Trophoblast cell (in vitro differentiated cells and primary cell): ENCODE results near the gene GFPT1.

ENCODE experiments used
- DNase-seq, 2 donors: peaks; one replicate each; pipeline ENCODE4 v3.0.0-alpha.2; 2016
- H2AFZ ChIP-seq: 2 replicates; pipeline ENCODE4 v1.6.1; 2013; ENCODE audit warnings: low read length, moderate library complexity, mild to moderate bottlenecking; ENCODE audit not compliant: insufficient read depth, poor library complexity
- H2AK5ac ChIP-seq: 2 replicates; pipeline ENCODE4 v1.6.1; 2013; ENCODE audit warnings: mild to moderate bottlenecking, low read length
- H2BK120ac ChIP-seq: 2 replicates; pipeline ENCODE4 v1.6.1; 2013; ENCODE audit warnings: low read length, mild to moderate bottlenecking, moderate library complexity; ENCODE audit not compliant: insufficient read depth, poor library complexity
- H2BK12ac ChIP-seq: 2 replicates; pipeline ENCODE4 v1.6.1; 2013; ENCODE audit warnings: mild to moderate bottlenecking, low read length, moderate library complexity
- H2BK5ac ChIP-seq: 2 replicates; pipeline ENCODE4 v1.6.1; 2013; ENCODE audit warnings: low read length, low read depth, moderate library complexity, mild to moderate bottlenecking; ENCODE audit not compliant: poor library complexity
- H3K14ac ChIP-seq: 2 replicates; pipeline ENCODE4 v1.6.1; 2013; ENCODE audit warnings: mild to moderate bottlenecking, low read length
- H3K18ac ChIP-seq: 2 replicates; pipeline ENCODE4 v1.6.1; 2013; ENCODE audit warnings: mild to moderate bottlenecking, low read length
- H3K23ac ChIP-seq: 2 replicates; pipeline ENCODE4 v1.6.1; 2013; ENCODE audit warnings: low read length
- H3K27ac ChIP-seq: 2 replicates; pipeline ENCODE4 v1.5.1; 2013; ENCODE audit warnings: low read depth, mild to moderate bottlenecking, inconsistent platforms, low read length, moderate library complexity
- H3K27me3 ChIP-seq: 2 replicates; pipeline ENCODE4 v1.6.1; 2013; ENCODE audit warnings: inconsistent platforms, mild to moderate bottlenecking, low read length, moderate library complexity; ENCODE audit not compliant: insufficient read depth
- H3K36me3 ChIP-seq, 2 experiments: 1 replicate in 1 of 2; 2 replicates in 1 of 2; pipeline ENCODE4 v1.6.1; 2013; ENCODE audit warnings: low read length in 2 of 2, mild to moderate bottlenecking in 2 of 2, moderate library complexity in 1 of 2; ENCODE audit not compliant: insufficient read depth in 2 of 2, control insufficient read depth in 1 of 2
- H3K4ac ChIP-seq: 2 replicates; pipeline ENCODE4 v1.6.1; 2013; ENCODE audit warnings: low read depth, mild to moderate bottlenecking, low read length, moderate library complexity
- H3K4me1 ChIP-seq, 2 experiments: 1 replicate in 1 of 2; 2 replicates in 1 of 2; pipeline ENCODE4 v1.6.1; 2013; ENCODE audit warnings: low read length in 2 of 2, mild to moderate bottlenecking in 2 of 2, moderate library complexity in 1 of 2; ENCODE audit not compliant: insufficient read depth in 2 of 2, control insufficient read depth in 1 of 2
- H3K4me2 ChIP-seq: 2 replicates; pipeline ENCODE4 v1.6.1; 2013; ENCODE audit warnings: inconsistent platforms, mild to moderate bottlenecking, low read length, moderate library complexity
- H3K4me3 ChIP-seq: 2 replicates; pipeline ENCODE4 v1.5.1; 2013; ENCODE audit warnings: mild to moderate bottlenecking, low read depth, low read length, inconsistent platforms
- H3K79me1 ChIP-seq: one replicate; pipeline ENCODE4 v1.6.1; 2013; ENCODE audit warnings: low read length
- H3K79me2 ChIP-seq: 2 replicates; pipeline ENCODE4 v1.6.1; 2013; ENCODE audit warnings: low read length, mild to moderate bottlenecking; ENCODE audit not compliant: control insufficient read depth, insufficient read depth, poor library complexity
- H3K9ac ChIP-seq: 2 replicates; pipeline ENCODE4 v1.6.1; 2013; ENCODE audit warnings: mild to moderate bottlenecking, low read length
- H3K9me3 ChIP-seq: 2 replicates; pipeline ENCODE4 v1.6.1; 2013; ENCODE audit warnings: low read depth, mild to moderate bottlenecking, control low read depth, inconsistent platforms, low read length; ENCODE audit not compliant: insufficient read depth
- H4K12ac ChIP-seq: 2 replicates; pipeline ENCODE4 v1.6.1; 2013; ENCODE audit warnings: low read depth, mild to moderate bottlenecking, low read length, moderate library complexity
- H4K8ac ChIP-seq: 2 replicates; pipeline ENCODE4 v1.6.1; 2013; ENCODE audit warnings: low read depth, mild to moderate bottlenecking, low read length, moderate library complexity
- H4K91ac ChIP-seq: one replicate; pipeline ENCODE4 v1.6.1; 2013; ENCODE audit warnings: low read depth, mild to moderate bottlenecking, low read length, moderate library complexity
- WGBS: extraction: QIAGEN DNeasy Blood & Tissue Kit; methylation state at CpG from one replicate; pipeline ENCODE4 v1.1.7; 2013; ENCODE audit warnings: missing lambda C conversion rate; ENCODE audit not compliant: insufficient read length, insufficient coverage; ENCODE audit errors: extremely low coverage; 5-methylcytosine and 5-hydroxymethylcytosine counted together

The GFPT1 gene

DNA sequence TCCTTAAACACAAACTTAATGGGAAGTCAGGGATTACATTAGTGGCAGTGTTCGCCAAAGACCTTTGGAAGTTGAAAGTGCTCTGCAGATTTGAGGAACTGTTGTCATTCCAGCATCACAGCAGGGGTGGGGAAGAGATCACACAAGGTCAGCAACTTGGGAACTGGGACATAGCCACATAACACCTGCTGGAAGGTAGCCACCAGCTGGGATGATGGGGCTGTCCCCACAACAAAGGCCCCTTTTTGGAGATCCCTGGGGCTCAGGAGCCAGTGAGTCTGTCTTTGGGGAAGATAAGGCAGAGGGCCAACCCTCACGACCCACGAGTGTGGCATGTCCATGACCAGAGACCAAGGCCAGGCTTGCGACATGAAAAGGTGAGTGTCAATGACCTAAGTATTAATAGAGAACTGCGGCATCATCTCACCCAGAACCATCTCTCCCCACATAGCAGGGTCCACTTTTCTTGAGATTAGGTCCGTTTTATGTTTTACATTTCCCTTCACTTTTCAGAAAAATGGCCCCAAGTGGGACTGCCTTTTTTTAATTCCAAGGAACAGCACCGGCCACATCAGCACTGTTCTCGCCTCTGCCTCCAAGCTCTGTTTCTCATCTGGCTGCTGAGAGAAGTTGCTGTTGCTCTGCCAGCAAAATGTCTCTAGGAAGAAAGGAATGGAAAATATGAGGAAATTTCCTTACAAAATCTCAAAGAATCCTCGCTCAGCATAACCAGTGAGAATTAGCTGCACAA, 106.9 kb downstream of the GFPT1 start:
- Histone ChIP-seq H4K8ac (no peak overlapping the region), H2BK120ac (no peak overlapping the region), H4K12ac (no peak overlapping the region), H2AK5ac (no peak overlapping the region), H4K91ac (no peak overlapping the region), H3K4me3 (no peak overlapping the region), H3K27ac (no peak overlapping the region), H3K4ac (no peak overlapping the region), H3K79me1 (no peaks in the 10 kb centered on the region), H3K79me2 (no peaks in the 10 kb centered on the region), H3K4me2 (no peak overlapping the region), H3K9me3 (no peaks in the 10 kb centered on the region), H3K4me1 (no peaks in the 10 kb centered on the region), H2AFZ (no peak overlapping the region), H3K14ac (no peak overlapping the region), H2BK12ac (no peak overlapping the region), H3K23ac (no peak overlapping the region), H3K9ac (no peak overlapping the region), H3K27me3 (no peaks in the 10 kb centered on the region), H3K36me3 (no peaks in the 10 kb centered on the region), H2BK5ac (no peak overlapping the region), H3K18ac (no peak overlapping the region)
- no CpG with 5 or more reads among the region's 9 CpGs for WGBS
- DNase-seq: peak in 1 of 2 donors; percentile 61

GRCh38 chr2:69279211-69279610, 107.8 kb downstream of the GFPT1 start:
- no peaks in the 10 kb centered on the region for H3K79me1 ChIP-seq
- no peak overlapping the region for H3K18ac ChIP-seq
- no peak overlapping the region for H3K27ac ChIP-seq
- H3K9ac ChIP-seq: no peak overlapping the region
- H3K27me3 ChIP-seq: no peaks in the 10 kb centered on the region
- whole genome bisulfite sequencing: no CpG with 5 or more reads among the region's 2 CpGs
- DNase-seq: no peak
- H3K36me3 ChIP-seq: no peaks in the 10 kb centered on the region
- no peaks in the 10 kb centered on the region for H3K9me3 ChIP-seq
- H3K14ac ChIP-seq: no peak overlapping the region
- no peak overlapping the region for H3K23ac ChIP-seq
- H2BK120ac ChIP-seq: no peak overlapping the region
- no peak overlapping the region for H4K91ac ChIP-seq
- no peaks in the 10 kb centered on the region for H3K4me1 ChIP-seq
- H3K4ac ChIP-seq: no peak overlapping the region
- no peak overlapping the region for H2AK5ac ChIP-seq
- no peak overlapping the region for H2BK5ac ChIP-seq
- no peak overlapping the region for H4K12ac ChIP-seq
- no peak overlapping the region for H3K4me3 ChIP-seq
- no peak overlapping the region for H2AFZ ChIP-seq
- no peak overlapping the region for H2BK12ac ChIP-seq
- H4K8ac ChIP-seq: no peak overlapping the region
- no peak overlapping the region for H3K4me2 ChIP-seq
- H3K79me2 ChIP-seq: no peaks in the 10 kb centered on the region

DNA sequence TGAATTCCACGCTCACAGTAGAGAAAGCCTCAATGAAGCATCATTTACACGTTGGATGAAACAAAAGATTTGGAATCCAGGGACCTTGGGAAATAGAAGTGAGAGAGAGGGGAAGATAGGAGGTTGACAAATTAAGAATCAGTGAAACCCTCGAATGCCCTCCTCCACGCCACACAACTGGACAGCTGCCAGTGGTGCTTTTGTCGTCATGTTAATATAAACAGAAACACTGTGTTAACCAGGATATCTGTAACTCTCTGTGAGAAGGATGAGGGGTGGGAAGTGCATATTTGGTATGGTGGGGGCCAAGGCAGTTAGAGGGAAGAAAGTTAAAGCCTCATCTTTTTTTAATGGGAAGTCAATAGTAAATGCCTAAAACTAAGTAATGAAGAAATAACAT, 108.7 kb downstream of the GFPT1 start:
- Histone ChIP-seq H3K14ac (no peak overlapping the region), H2BK5ac (no peak overlapping the region), H3K4ac (no peak overlapping the region), H3K9ac (no peak overlapping the region), H2BK120ac (no peak overlapping the region), H3K4me3 (no peak overlapping the region), H4K91ac (no peak overlapping the region), H3K18ac (no peak overlapping the region), H3K27me3 (no peaks in the 10 kb centered on the region), H3K79me2 (no peaks in the 10 kb centered on the region), H2AFZ (no peak overlapping the region), H2BK12ac (no peak overlapping the region), H3K36me3 (no peaks in the 10 kb centered on the region), H2AK5ac (no peak overlapping the region), H3K4me1 (no peaks in the 10 kb centered on the region), H3K79me1 (no peaks in the 10 kb centered on the region), H3K4me2 (no peak overlapping the region), H4K8ac (no peak overlapping the region), H3K9me3 (no peaks in the 10 kb centered on the region), H4K12ac (no peak overlapping the region), H3K23ac (no peak overlapping the region), H3K27ac (no peak overlapping the region)
- no peak for DNase-seq
- no CpG with 5 or more reads among the region's 5 CpGs for WGBS

GRCh38 chr2:69275490-69275889, 111.5 kb downstream of the GFPT1 start:
- no peak overlapping the region for H2AFZ ChIP-seq
- H3K14ac ChIP-seq: no peak overlapping the region
- H2BK120ac ChIP-seq: no peak overlapping the region
- H3K18ac ChIP-seq: no peak overlapping the region
- no peak for DNase-seq
- no peak overlapping the region for H3K23ac ChIP-seq
- H2AK5ac ChIP-seq: no peak overlapping the region
- no peaks in the 10 kb centered on the region for H3K4me1 ChIP-seq
- no peaks in the 10 kb centered on the region for H3K79me1 ChIP-seq
- no peak overlapping the region for H3K4me2 ChIP-seq
- no peak overlapping the region for H3K4ac ChIP-seq
- no peak overlapping the region for H4K12ac ChIP-seq
- H3K36me3 ChIP-seq: no peaks in the 10 kb centered on the region
- H3K27me3 ChIP-seq: no peaks in the 10 kb centered on the region
- no peaks in the 10 kb centered on the region for H3K9me3 ChIP-seq
- H4K91ac ChIP-seq: no peak overlapping the region
- no peak overlapping the region for H2BK12ac ChIP-seq
- H3K79me2 ChIP-seq: no peaks in the 10 kb centered on the region
- H4K8ac ChIP-seq: no peak overlapping the region
- no peak overlapping the region for H2BK5ac ChIP-seq
- H3K27ac ChIP-seq: no peak overlapping the region
- H3K9ac ChIP-seq: no peak overlapping the region
- no peak overlapping the region for H3K4me3 ChIP-seq
- WGBS: no CpG with 5 or more reads among the region's 1 CpG
